Nucleus accumbens (tissue), 56 donors: ENCODE results near the gene RPP14.
A peak's percentile ranks its signal among the peaks of the same experiment; 100 is the strongest.
"Not testable (repeated sequence)": the region's sequence is repeated elsewhere in the genome, so short reads cannot be mapped to it uniquely, and the experiment has no call there.

Source experiments
- DNase-seq, 56 donors: peaks; one replicate each; lab custom pipeline; 2025; lab: John Stamatoyannopoulos, UW

Gene RPP14

DNA sequence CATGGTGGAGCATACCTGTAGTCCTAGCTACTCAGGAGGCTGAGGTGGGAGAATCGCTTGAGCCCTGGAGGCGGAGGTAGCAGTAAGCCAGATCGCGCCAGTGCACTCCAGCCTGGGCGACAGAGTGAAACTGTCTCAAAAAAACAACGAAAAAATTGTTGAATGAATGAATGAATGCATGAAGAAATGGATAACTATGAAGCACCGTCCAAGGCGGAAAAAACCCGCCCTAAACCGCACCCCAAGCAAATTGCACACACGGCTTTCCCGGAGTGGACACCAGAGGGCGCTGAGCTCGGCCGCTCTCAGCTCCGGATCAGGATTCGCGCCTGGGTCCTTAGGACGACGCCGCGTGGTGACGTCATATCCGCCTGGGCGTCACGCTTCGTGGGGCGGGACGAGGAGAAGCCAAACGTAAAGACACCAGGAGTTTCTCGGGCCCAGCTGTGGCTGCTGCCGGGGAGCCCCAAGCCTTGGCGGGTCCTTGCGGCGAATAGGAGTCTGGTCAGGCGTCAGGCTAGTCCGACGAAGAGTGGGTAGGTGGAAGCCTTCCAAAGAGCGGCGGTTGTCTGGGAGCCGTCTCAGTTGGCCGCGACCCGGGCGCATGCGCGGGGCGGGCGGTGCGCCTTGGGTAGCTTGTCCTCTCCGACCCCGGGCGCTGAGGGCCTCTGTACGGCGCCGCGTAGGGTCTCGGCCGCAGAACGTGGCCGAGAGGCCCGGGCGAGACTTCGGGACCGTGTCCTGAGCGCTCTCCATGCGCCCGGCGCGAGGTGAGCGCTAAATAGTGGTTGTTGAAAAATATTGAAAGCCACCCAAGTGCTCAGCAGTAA lies at the start of gene RPP14, which contains the start of gene HTD2:
RPP14 (plus strand) TSS at position 364 of the 830 bp plus-strand sequence. CDS start 4,085 bp downstream, outside the sequence.
HTD2 (plus strand) TSS at position 639 of the 830 bp plus-strand sequence. CDS start 11,094 bp downstream, outside the sequence.
- DNase-seq = peak; percentile 30 to 100 (median 96)

DNA sequence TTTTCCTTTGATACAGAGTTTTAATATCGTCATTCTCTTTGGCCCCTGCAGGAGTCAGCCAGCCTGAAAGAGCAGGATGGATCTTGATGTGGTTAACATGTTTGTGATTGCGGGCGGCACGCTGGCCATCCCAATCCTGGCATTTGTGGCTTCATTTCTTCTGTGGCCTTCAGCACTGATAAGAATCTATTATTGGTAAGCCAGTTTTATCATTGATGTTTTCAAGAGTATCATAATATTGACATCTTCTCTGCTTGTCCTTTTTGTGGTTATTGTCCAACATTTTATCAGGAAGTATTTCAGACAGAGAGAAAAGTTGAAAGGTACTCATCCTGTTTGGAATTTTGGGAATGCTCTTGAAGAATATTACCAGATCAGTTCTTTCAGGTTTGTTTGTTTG lies 49.5 kb upstream of the RPP14 start:
- DNase-seq = no peak

DNA sequence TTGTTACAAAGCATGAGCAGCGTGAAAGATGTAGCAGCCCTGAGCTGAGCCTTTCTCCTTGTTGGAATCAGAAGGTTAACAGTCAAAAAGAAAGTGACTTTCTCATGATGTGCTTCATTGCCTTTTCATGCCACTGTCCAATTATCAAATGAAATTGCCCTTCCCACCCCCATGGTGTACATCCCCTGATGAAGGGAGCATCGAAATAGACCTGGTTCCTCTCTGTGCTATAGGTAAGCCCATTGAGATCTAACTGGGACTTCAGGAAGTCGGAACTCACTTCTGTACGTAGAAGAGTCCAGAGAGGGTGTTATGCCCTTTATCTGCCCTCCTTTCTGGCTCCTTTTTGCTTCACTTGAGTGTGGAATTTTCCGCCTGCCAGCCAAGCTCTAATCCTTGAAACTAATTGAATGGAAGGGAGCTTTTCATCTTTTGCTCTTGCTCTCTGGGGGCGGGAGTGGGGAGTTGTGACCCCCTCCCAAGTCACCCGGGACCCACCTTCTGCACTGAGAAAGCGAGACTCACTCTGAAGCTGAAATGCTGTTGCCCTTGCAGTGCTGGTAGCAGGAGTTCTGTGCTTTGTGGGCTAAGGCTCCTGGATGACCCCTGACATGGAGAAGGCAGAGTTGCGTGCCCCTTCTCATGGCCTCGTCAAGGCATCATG lies 47.5 kb upstream of the RPP14 start:
- DNase-seq = no peak

DNA sequence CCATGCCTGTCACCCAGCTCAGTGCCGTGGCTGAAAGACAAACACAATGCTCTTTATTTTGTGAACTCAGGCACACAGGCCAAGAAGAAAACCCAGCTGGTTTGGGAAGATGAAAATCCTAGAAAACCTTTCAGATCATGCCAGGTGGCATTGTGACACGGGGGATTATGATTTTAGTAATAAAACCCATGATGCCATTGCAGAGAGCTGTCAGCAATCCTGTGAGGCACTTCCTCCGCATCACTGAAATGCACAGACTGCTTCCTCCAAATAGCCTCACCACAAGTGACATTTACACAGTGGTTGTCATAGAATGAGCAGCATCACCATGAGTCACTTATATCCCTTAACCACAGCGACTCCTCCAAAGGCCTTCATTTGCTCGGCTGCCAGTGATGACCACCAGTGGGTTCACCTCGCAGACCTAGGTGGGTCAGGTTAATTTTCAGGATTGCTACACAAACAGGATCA lies 45.7 kb upstream of the RPP14 start:
- peak in 13 of 56 donors; percentile 7 to 55 (median 16) for DNase-seq

DNA sequence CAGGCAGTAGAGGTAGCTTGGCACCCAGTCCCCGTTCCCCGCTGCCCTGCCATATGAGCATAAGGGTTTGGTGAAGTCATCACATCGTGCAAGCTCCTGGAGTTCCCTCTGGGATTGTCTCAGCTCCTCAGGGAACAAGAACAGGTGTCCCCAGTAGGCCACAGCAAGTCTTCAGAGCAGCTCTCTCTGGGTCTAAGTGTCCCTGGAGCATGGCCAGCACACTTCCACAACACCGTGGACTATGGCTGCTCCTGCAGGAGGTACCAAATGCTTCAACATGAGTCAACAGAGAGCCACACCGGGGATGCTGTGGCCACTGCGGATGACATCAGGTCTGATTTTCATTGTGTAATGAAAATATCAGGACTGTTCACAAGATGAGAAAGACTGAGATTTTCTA lies 45.3 kb upstream of the RPP14 start:
- peak in 1 of 56 donors; percentile 55 for DNase-seq

DNA sequence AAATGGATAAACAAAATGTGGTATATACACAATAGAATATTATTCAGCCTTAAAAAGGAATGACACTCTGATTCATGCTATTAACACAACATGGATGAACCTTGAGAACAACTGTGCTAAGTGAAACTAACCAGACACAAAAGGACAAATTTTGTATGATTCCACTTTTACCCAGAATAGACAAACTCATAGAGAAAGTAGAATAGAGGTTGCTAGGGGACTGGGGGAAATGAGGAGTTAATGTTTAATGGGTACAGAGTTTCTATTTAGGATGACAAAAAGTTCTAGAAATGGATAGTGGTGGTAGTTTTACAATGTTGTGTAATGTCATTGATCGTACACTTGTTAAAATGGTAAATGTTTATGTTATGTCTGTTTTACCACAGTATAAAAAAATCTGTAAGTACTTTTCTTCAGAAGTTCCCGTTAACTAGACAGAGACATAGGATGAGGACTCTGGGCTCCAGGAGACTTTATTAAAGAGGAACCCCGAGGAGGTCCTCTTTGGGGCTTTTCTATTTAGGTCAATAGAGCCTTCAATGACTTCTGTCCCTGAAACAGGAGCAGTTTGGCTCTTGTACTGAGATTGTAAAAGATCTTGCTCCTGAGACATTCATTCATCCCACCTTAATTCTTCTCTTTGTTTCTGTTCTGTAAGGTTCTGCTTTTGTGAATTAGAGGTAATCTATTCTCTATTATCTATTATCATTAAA lies 43.9 kb upstream of the RPP14 start:
- DNase-seq = no peak

DNA sequence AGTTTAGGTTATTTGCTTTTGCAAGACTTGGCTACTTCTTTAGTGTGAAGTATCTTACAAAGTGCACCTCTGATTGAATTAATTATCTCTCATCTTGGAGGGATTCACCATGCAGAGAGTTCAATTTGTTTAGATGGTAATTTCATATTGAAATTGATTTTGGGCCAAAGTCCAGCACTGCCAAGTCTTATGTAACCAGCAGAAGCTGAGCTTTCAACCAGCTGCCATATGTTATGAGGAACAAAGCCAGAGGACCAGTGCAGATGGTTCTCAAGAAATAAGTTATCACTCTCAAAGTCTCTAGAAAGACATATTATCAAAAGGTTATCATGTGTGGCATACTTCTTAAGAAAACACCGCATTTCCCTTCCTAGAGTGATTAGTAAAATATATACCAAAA lies 39.5 kb upstream of the RPP14 start:
- DNase-seq = no peak

DNA sequence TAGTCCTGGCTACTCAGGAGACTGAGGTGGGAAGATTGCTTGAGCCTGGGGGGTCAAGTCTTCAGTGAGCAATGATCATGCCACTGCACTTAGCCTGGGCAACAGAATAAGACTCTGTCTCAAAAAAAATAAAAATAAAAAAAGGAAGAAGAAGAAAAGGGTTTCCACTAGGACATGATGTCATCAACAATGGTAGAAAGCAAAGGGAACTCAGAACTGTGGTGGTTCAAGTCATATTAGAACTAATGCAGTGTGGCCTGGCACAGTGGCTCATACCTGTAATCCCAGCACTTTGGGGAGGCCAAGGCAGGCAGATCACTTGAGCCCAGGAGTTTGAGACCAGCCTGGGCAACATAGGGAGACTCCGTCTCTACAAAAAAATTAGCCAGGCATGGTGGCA lies 38.5 kb upstream of the RPP14 start:
- DNase-seq = not testable (repeated sequence)

DNA sequence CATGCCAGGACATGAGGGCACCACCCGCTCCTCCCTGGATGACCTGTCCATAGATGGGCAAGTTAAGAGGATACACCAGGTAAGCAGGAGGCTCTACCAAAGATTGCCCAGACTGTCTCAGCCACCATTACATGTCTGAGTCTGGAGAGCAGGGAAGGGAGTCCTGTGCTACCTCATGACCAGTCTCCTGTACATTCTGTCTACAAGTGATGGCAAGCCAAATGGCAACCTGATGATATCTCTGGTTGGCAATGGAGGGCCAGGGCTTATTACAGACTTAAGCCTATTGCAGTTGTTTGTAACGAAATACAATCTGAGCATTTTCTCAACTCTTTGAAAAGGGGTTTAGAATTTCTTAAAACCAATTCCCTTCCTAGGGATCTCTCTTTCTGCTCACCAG lies 36.7 kb upstream of the RPP14 start:
- DNase-seq = no peak

DNA sequence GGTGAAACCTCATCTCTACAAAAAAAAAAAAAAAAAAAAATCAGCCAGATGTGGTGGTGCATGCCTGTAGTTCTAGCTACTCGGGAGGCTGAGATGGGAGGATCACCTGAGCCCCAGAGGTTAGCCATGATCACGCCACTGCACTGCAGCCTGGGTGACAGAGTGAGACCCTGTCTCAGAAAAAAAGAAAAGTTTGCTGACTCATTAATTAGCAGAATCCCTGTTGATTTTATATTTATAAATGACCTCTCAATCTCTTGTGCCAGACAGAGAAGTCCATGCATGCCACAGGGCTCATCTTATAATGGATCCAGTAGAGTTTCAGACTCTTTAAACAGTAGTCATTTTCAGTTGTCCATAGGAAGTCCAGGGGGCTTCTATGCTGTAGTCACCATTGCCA lies 35.6 kb upstream of the RPP14 start:
- DNase-seq = no peak

DNA sequence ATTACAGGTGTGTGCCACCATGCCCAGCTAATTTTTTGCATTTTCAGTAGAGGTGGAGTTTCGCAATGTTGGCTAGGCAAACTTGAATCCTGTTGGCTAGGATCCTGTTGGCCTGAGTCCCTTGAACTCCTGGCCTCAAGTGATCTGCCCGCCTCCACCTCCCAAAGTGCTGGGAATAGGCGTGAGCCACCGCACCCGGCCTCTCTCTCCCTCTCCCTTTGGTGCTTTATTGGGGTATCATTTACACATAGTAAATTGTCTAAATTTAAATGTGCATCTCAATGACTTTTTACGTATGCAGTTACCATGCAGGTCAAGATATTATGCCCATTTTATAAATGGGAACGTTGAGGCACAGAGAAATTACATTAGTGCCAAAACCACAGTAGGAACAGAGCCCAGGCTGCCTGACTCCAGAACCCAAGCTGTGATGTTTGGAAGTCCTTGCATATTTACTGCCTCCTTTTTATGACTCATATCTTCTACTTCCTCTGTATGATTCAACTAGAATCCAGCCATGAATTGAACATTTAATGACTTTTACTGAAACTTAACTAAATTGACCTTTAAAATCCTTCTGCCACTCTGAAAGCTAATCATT lies 34.0 kb upstream of the RPP14 start:
- DNase-seq = no peak

DNA sequence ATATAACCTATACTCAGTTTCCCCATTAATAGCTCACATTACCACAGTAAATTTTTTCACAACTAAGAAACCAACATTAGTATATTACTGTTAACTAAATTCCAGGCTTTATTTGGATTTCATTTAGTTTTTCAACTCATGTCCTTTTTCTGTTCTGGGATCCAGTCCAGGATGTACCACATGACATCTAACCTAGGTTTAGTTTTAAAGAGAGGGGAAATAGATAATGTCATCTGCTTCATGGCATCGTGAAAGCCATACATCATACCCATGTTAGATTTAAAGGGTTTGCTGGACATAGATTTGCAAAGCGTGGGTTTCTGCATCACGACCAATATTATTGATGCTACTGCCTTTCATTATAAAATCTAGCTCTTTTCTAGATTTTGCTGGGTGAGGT lies 33.2 kb upstream of the RPP14 start:
- no peak for DNase-seq

DNA sequence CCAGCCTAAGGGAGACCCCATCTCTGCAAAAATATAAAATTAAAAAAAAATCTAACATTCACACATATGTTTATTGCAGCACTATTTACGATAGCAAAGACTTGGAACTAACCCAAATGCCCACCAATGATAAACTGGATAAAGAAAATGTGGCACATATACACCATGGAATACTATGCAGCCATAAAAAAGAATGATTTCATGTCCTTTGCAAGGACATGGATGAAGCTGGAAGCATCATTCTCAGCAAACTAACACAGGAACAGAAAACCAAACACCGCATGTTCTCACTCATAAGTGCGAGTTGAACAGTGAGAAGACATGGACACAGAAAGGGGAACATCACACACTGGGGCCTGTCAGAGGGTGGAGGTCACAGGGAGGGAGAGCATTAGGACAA lies 32.7 kb upstream of the RPP14 start:
- DNase-seq = not testable (repeated sequence)

DNA sequence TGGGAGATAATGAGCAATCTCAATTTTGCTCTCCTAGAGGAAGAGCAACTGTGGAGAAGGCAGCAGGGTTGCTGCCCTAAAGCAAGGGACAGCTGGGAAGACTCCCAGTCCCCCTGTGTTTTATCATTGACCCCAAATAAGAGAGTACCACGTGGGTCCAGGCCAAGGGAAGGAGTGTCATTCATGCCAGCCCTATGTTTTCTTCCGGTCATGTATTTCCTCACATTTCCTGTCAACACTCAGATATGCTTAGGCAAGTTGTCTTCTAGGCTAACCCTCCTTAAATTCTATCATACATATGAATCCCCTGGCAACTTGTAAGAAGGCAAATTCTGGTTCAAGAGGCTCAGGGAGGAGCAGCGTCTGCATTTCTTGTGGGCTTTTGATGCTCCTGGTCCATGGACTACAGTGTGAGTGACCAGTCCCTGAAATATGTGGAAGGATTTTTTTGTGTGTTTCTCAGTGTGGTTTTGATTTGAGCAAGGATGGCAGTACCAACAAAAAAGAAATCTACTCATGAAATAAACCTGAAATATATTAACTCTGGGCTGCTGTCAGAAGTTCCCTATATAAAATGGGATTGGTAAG lies 31.9 kb upstream of the RPP14 start:
- no peak for DNase-seq

DNA sequence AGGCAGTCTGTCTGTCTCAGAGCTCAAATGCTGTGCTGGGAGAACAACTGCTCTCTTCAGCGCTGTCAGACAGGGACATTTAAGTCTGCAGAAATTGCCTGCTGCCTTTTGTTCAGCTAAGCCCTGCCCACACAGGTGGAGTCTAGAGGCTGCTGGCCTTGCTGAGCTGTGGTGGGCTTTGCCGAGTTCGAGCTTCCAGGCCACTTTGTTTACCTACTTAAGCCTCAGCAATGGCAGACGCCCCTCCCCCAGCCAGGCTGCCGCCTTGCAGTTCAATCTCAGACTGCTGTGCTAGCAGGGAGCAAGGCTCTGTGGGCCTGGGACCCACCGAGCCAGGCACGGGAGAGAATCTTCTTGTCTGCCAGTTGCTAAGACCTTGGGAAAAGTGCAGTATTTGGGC lies 25.0 kb upstream of the RPP14 start:
- no peak for DNase-seq

DNA sequence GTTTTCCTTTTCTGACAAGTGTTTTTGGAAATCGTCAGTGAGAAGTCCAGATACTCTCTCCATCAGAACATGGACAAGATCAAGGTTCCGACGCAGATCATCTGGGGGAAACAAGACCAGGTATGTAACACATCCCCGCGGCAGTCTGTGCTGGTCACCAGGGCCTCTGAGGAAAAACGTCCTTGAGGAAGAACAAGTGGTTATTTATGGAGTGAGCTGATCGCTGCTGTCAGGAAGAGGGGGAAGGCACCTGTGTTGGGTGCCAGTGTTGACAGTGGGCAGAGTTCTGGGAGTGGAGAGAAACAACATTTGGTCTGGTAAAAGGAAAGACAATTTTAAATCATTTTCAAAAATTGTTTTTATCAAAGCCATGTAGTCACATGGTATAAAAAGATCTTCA lies 20.7 kb upstream of the RPP14 start:
- DNase-seq = no peak

DNA sequence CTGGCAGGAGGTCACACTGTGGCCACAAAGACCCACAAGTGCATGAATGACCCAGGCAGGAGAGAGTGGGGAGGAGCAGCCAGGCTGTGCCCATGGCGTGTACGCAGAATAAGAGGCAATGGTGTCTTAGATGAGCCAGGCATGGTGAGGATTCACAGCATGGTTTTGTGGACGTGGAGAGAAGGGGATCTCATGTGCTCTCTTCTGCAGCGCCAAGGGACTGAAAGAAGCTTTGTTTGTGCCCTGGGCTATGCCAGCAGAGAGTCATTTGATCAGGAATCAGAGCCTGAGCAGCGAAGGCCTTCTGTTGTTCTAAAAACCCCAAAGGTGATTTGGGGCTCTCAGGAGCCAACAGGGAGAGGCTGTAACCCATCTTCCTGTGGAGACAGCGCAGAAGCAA lies 18.7 kb upstream of the RPP14 start:
- DNase-seq = peak in 46 of 56 donors; percentile 8 to 83 (median 55)

DNA sequence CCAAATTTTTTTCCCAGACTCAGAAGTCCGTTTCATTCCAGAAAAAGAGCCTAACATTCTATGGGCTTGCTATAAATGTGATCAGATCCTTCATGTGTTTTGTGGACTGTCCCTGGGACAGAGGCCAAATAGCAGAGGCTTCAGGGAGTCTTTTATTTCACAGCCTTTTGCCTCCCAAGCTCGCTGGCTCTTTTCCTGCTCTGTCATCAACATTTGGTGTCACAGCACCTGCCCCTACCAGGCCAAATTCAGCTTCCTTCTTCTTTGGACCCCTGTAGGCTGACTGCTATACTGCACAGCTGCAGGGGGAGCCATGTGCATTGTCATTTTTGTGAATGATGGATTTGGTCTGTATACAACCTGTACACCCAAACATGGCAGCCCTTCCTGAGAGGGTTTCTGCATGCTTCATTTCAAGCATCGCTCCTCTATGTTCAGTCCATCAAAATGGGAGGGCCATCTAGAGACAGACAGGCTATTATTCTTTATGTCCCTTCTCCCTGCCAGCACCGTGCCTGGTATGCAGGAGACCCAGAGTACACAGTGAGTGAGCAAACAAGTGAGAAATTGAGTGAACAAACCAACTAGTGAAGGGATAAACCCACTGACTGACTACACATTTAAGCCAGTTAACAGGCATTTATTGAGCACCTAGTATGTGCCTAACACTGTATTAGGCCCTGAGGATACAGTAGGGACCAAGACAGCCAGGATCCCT lies 17.9 kb upstream of the RPP14 start:
- peak in 11 of 56 donors; percentile 7 to 48 (median 11) for DNase-seq

DNA sequence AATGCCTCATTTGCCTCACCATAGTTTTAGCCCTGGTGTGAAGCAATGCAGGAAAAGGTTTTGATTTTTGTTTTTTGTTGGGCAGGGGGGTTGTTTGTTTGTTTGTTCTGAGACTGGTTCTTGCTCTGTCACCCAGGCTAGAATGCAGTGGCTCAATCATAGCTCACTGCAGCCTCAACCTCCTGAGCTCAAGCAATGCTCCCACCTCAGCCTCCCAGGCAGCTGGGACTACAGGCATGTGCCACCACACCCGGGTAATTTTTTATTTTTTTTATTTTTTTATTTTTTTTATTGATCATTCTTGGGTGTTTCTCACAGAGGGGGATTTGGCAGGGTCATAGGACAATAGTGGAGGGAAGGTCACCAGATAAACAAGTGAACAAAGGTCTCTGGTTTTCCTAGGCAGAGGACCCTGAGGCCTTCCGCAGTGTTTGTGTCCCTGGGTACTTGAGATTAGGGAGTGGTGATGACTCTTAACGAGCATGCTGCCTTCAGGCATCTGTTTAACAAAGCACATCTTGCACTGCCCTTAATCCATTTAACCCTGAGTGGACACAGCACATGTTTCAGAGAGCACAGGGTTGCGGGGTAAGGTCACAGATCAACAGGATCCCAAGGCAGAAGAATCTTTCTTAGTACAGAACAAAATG lies 17.0 kb upstream of the RPP14 start:
- DNase-seq = not testable (repeated sequence)
